T-helper 2 cell treated with Interferon-gamma antibody and Interleukin-4, amounts not matched to agents 5 μg/mL and 100 μg/mL, for 36 hours (primary cell): ENCODE results near the gene KAZN.
"Not testable (repeated sequence)": the region's sequence is repeated elsewhere in the genome, so short reads cannot be mapped to it uniquely, and the experiment has no call there.

ENCODE experiments used
- DNase-seq: peaks from one replicate; pipeline ENCODE4 v3.0.0; 2021; ENCODE audit warnings: low spot score
- H3K27ac Mint-ChIP-seq: one replicate; pipeline ENCODE4 v1.8.0; 2021; ENCODE audit warnings: mild to moderate bottlenecking, mixed read lengths
- H3K27me3 Mint-ChIP-seq: one replicate; pipeline ENCODE4 v1.8.0; 2021; ENCODE audit warnings: low read depth, mixed read lengths
- H3K36me3 Mint-ChIP-seq: one replicate; pipeline ENCODE4 v1.8.0; 2021; ENCODE audit warnings: low read depth, mixed read lengths
- H3K4me1 Mint-ChIP-seq: one replicate; pipeline ENCODE4 v1.8.0; 2021; ENCODE audit warnings: low read depth, mixed read lengths
- H3K4me3 Mint-ChIP-seq: one replicate; pipeline ENCODE4 v1.8.0; 2022; ENCODE audit warnings: mild to moderate bottlenecking, moderate library complexity, mixed read lengths
- H3K9me3 Mint-ChIP-seq: one replicate; pipeline ENCODE4 v1.8.0; 2021; ENCODE audit warnings: mixed read lengths

Gene KAZN

DNA sequence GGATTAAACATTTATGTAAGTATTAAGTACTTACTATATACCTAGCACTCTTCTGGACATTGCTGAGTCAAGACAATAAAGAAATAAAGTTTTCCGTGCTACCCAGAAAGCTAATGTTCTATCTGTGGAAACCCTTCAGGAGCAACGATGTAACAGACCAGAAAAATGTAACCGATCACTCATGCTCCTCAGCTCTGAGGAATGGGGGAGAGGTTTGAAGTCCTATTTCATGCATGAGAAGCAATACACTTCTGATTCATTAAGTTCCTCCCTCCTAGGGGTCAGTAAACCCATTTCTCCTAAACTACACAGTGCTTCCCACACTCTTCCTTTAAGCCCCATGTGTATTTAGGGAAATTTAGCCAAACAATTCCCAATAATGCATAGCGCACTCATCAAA lies 25.6 kb upstream of the KAZN start:
- no peaks in the 10 kb centered on the region for H3K4me1 Mint-ChIP-seq
- no peak overlapping the region for H3K27ac Mint-ChIP-seq
- no peaks in the 10 kb centered on the region for H3K36me3 Mint-ChIP-seq
- H3K9me3 Mint-ChIP-seq = no peaks in the 10 kb centered on the region
- no peak overlapping the region for H3K4me3 Mint-ChIP-seq
- no peaks in the 10 kb centered on the region for H3K27me3 Mint-ChIP-seq
- no peak for DNase-seq

DNA sequence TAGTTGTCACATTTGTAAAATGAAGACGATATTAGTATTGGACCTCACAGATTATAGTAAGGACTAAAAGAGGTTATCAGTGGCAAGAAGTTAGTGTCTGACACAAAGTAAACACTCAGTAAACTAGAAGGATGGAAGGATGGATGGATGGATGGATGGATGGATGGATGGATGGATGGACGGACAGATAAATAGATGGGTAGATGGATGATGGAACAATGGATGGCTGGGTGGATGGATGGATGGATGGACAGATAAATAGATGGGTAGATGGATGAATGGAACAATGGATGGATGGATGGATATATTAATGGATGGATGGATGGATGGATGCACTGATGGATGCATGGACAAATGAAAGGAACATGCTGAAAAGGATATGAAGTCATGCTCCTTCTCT lies 22.3 kb upstream of the KAZN start:
- H3K4me3 Mint-ChIP-seq = no peak overlapping the region
- DNase-seq = no peak
- H3K9me3 Mint-ChIP-seq = no peaks in the 10 kb centered on the region
- H3K36me3 Mint-ChIP-seq = no peaks in the 10 kb centered on the region
- no peaks in the 10 kb centered on the region for H3K4me1 Mint-ChIP-seq
- H3K27ac Mint-ChIP-seq = no peak overlapping the region
- H3K27me3 Mint-ChIP-seq = no peaks in the 10 kb centered on the region

GRCh38 chr1:14577261-14577660 lies 21.2 kb upstream of the KAZN start:
- Mint-ChIP-seq H3K9me3 (no peaks in the 10 kb centered on the region), H3K36me3 (no peaks in the 10 kb centered on the region), H3K27ac (no peak overlapping the region)

GRCh38 chr1:14578156-14578555 lies 20.3 kb upstream of the KAZN start:
- no peaks in the 10 kb centered on the region for H3K36me3 Mint-ChIP-seq
- no peak overlapping the region for H3K4me3 Mint-ChIP-seq
- no peak overlapping the region for H3K27ac Mint-ChIP-seq
- no peak for DNase-seq
- H3K4me1 Mint-ChIP-seq = no peaks in the 10 kb centered on the region
- H3K9me3 Mint-ChIP-seq = no peaks in the 10 kb centered on the region
- H3K27me3 Mint-ChIP-seq = no peaks in the 10 kb centered on the region

More at GRCh38 chr1:14577261-14577660, 21.2 kb upstream of the KAZN start:
- Mint-ChIP-seq H3K4me1 (no peaks in the 10 kb centered on the region), H3K27me3 (no peaks in the 10 kb centered on the region), H3K4me3 (no peak overlapping the region)
- DNase-seq = no peak

DNA sequence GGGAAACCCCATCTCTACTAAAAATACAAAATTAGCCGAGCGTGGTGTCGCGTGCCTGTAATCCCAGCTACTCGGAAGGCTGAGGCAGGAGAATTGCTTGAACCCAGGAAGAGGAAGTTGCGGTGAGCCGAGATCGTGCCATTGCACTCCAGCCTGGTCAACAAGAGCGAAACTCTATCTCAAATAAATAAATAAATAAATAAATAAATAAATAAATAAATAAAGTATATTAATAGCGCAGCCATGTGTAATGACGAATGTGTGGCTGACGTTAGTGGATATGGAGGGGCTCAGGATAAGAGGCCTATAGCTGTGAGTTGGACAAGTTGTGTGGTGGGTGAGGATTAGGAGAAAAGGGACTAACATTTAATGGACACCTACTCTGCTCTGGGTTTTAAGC lies 18.2 kb upstream of the KAZN start:
- DNase-seq, H3K9me3 Mint-ChIP-seq, H3K36me3 Mint-ChIP-seq, H3K27ac Mint-ChIP-seq, H3K4me1 Mint-ChIP-seq, H3K27me3 Mint-ChIP-seq, H3K4me3 Mint-ChIP-seq: not testable (repeated sequence)

DNA sequence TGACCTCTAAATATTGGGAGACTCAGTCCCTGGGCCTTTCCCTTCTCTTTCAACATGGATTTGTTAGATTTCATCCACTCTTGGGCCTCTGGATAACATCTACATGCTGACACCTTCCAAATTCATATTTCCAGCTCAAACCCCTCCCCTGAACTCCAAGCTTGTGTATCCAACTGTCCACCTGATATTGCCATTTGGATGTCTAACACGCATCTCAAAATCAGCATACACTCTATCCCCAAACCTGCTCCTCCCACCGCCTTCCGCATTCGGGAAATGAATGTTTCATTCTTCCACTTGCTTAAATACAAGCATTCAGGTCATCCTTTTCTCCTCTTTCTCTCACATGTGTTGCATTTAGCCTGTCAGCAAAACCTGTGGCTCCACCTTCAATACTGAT lies 17.5 kb upstream of the KAZN start:
- H3K4me1 Mint-ChIP-seq = no peaks in the 10 kb centered on the region
- H3K9me3 Mint-ChIP-seq = peaks cover 2% of the 10 kb centered on the region
- H3K36me3 Mint-ChIP-seq = no peaks in the 10 kb centered on the region
- H3K4me3 Mint-ChIP-seq = no peak overlapping the region
- DNase-seq = no peak
- no peaks in the 10 kb centered on the region for H3K27me3 Mint-ChIP-seq
- no peak overlapping the region for H3K27ac Mint-ChIP-seq

DNA sequence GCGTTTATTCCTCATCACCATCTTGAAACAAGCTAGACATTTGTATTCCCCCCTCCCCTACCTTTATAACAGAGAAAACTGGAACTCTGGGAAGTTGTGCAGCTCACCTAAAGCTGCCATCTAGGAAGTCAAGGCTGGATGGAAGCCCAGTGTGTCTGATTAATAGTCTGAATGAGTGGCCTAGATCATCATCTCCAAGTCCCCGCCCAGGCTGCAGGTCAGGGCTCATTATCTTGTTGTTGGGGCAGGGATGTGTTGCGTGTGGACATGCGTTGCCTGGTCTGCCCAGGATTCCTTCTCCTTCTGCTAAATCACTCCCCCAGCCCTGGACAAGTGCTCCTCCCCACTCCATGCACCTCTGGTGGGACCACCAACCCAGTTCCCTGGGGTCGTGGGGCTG lies 14.7 kb upstream of the KAZN start:
- H3K4me1 Mint-ChIP-seq = no peaks in the 10 kb centered on the region
- H3K36me3 Mint-ChIP-seq = no peaks in the 10 kb centered on the region
- no peak overlapping the region for H3K4me3 Mint-ChIP-seq
- peaks cover 5% of the 10 kb centered on the region for H3K9me3 Mint-ChIP-seq
- H3K27me3 Mint-ChIP-seq = no peaks in the 10 kb centered on the region
- DNase-seq = no peak
- no peak overlapping the region for H3K27ac Mint-ChIP-seq

DNA sequence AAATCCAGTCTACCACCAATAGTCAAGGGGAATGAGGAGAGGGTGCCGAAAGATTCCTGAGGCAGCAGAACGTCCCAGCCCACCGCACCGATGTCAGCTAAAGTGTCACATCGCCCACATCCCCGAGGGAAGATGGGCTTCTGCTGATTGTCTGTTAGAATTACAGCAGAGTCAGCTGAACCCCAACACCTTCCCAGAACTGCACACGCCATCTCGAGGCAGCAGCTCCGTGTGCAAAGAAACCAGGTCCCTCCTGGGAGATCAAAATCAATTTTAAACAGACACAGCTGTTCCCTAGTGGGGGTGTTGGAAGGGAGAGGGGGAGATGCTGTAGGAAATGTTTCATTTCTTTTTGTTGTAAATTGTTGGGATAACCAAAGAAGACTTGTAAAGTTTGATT lies 12.8 kb upstream of the KAZN start:
- Mint-ChIP-seq H3K27ac (no peak overlapping the region), H3K9me3 (peaks cover 5% of the 10 kb centered on the region), H3K27me3 (no peaks in the 10 kb centered on the region), H3K36me3 (no peaks in the 10 kb centered on the region), H3K4me1 (no peaks in the 10 kb centered on the region), H3K4me3 (no peak overlapping the region)
- no peak for DNase-seq

DNA sequence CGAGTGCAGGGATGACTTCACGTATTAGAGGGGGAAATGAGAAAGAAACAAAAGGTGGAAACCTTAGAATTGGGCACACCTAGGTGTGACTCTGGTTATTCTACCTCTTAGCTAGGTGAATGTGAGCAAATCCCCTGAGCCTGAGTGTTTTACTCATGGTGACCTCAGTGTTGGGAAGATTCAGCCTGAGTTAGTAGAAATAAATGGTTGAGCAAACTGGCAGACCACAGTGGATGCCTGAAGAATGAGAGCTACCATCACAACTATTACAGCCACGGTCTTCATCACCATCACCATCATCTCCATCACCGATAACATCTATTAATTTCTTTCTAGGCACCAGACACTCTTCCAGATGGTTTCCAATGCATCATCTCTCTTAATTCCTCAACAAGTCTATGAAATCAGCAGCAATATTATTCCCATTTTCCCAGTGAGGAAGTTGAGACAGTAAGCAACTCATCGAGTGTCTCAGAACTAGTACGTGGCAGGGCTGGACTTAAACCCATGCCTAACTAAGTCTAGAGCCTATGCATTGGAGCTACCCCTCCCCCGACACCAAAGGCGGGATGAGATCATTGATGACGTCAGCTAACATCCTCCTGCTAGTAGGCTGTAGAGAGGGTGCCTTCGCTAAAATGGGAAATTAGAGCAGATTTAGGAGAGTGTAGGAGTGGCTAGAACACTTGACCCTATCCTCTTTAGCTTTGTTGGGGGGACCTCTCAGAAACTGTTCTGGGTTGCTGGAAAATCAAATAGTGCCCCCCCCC lies 7.9 kb upstream of the KAZN start:
- Mint-ChIP-seq H3K36me3 (no peaks in the 10 kb centered on the region), H3K27me3 (no peaks in the 10 kb centered on the region), H3K4me3 (no peak overlapping the region), H3K9me3 (peaks cover 5% of the 10 kb centered on the region), H3K4me1 (no peaks in the 10 kb centered on the region), H3K27ac (no peak overlapping the region)
- DNase-seq = no peak

DNA sequence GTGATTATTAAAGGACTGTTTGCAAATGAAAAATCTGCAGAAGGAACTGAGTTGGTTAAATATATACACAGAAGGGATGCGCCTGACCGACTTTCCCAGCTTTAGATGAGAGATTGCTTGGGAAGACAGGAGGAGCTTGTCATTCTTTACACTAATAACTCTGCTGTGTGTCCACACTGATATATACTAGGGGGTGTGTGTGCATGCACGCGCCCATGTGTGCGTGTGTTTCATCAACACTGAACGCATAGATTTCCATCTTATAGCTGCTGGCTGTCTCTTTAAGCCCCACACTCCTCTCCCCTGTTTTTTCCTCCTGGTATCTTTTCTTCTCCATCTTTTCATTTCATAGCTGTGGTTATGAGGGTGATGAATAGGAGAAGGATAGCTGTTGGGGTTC lies 6.9 kb upstream of the KAZN start:
- H3K4me1 Mint-ChIP-seq = no peaks in the 10 kb centered on the region
- DNase-seq = no peak
- no peak overlapping the region for H3K27ac Mint-ChIP-seq
- no peaks in the 10 kb centered on the region for H3K9me3 Mint-ChIP-seq
- no peaks in the 10 kb centered on the region for H3K36me3 Mint-ChIP-seq
- H3K4me3 Mint-ChIP-seq = no peak overlapping the region
- H3K27me3 Mint-ChIP-seq = peaks cover 6% of the 10 kb centered on the region

DNA sequence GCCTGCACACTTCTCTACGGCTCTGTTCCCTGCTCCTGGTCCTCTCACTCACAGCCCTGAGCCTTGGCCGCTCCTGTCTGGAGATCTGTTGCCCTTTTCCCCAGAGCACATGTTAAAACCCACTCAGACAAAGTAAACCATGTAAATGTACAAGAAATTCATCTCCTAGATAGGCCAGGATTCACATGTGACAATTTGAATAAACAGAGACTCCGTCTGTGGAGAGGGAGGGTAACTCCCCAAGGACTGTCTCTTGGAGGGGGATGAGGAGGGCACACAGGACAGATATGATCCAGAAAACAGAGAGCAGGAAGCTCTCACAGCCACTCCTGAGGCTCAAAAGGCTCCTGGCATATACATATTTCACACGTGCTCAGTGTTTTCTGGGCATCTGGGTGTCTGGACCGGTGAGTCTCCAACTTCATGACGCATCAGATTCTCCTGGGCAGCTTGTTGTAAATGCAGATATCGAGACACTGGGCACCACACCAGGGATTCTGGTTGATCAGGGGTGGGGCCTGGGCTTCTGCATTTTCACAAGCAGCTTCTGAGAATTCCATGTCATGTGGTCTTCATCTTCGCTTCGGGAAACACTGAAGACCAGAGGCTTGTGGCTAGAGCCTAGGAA lies 6.4 kb upstream of the KAZN start:
- H3K9me3 Mint-ChIP-seq = no peaks in the 10 kb centered on the region

DNA sequence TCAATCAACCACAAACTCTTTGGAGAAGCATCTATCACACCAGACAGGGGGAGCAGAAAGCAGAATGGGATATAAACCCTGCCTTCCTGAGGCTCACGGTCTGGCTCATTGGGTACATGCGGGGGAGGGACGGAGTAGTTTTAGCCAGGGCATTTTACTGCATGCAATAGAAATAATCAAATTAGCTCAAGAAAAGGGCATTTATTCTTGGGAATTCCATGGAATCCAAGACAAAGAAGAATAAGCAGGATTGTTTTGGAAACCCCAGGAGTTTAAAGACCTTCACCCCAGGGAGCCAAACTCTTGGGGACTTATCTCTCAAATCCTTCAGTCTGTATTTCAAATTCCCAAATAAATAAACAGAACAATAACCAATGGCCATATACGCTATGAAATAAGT lies 5.2 kb upstream of the KAZN start:
- no peaks in the 10 kb centered on the region for H3K9me3 Mint-ChIP-seq
- no peaks in the 10 kb centered on the region for H3K36me3 Mint-ChIP-seq
- H3K4me3 Mint-ChIP-seq = no peak overlapping the region
- no peak overlapping the region for H3K27ac Mint-ChIP-seq
- no peaks in the 10 kb centered on the region for H3K4me1 Mint-ChIP-seq
- H3K27me3 Mint-ChIP-seq = peaks cover 20% of the 10 kb centered on the region
- DNase-seq = no peak

More for the DNA sequence above, 6.4 kb upstream of the KAZN start:
- Mint-ChIP-seq H3K27me3 (peaks cover 10% of the 10 kb centered on the region), H3K4me3 (no peak overlapping the region), H3K4me1 (no peaks in the 10 kb centered on the region), H3K36me3 (no peaks in the 10 kb centered on the region), H3K27ac (no peak overlapping the region)
- DNase-seq = no peak

DNA sequence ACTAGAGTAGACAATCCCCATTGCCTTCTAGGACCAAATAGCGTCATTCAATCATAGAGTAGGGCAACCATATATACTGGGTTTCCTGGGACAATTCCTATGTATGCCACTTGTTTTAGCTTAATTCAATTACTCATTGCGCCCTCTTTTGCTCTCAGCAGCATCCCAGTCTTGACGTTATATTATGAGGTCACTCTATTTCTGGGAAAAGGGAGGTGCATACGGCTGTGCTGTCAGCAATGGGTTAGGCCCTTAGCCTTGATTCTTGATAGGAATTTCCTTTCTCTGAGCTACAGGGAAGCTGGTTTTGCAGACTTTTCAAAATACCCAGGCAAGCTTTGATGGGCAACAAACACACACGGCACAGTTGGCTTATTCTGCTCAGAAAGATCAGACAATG lies 4.4 kb upstream of the KAZN start:
- Mint-ChIP-seq H3K27me3 (peaks cover 20% of the 10 kb centered on the region), H3K4me1 (no peaks in the 10 kb centered on the region), H3K9me3 (no peaks in the 10 kb centered on the region), H3K4me3 (no peak overlapping the region), H3K36me3 (no peaks in the 10 kb centered on the region), H3K27ac (no peak overlapping the region)
- no peak for DNase-seq

DNA sequence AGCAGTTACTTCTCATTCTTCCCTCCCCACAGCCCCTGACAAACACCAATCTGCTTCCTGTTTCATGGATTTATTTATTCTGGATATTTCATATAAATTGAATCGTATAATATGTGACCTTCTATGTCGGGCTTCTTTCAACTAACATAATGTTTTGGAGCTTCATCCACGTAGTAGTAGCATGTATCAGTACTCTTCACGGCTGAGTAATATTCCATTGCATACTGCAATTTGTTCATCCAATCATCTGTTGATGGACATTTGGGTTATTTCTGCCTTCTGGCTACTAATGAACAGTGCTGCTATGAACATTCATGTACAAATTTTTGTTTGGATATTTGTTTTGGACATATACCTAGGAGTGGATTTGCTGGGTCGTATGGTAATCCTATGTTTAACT lies 1.9 kb upstream of the KAZN start:
- H3K4me1 Mint-ChIP-seq = no peaks in the 10 kb centered on the region
- H3K36me3 Mint-ChIP-seq = no peaks in the 10 kb centered on the region
- no peak overlapping the region for H3K4me3 Mint-ChIP-seq
- no peak overlapping the region for H3K27ac Mint-ChIP-seq
- DNase-seq = no peak
- H3K27me3 Mint-ChIP-seq = peaks cover 43% of the 10 kb centered on the region
- H3K9me3 Mint-ChIP-seq = no peaks in the 10 kb centered on the region
